Measurements from ENCODE around the gene NPY4R.
"Not testable (repeated sequence)": the region's sequence is repeated elsewhere in the genome, so short reads cannot be mapped to it uniquely, and the experiment has no call there.

GRCh38 chr10:46445389-46446122 is 20.2 kb downstream of the NPY4R start:
- TF ChIP-seq, protein P1, sequence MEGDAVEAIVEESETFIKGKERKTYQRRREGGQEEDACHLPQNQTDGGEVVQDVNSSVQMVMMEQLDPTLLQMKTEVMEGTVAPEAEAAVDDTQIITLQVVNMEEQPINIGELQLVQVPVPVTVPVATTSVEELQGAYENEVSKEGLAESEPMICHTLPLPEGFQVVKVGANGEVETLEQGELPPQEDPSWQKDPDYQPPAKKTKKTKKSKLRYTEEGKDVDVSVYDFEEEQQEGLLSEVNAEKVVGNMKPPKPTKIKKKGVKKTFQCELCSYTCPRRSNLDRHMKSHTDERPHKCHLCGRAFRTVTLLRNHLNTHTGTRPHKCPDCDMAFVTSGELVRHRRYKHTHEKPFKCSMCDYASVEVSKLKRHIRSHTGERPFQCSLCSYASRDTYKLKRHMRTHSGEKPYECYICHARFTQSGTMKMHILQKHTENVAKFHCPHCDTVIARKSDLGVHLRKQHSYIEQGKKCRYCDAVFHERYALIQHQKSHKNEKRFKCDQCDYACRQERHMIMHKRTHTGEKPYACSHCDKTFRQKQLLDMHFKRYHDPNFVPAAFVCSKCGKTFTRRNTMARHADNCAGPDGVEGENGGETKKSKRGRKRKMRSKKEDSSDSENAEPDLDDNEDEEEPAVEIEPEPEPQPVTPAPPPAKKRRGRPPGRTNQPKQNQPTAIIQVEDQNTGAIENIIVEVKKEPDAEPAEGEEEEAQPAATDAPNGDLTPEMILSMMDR (IDR thresholded peaks at IDR 0.05): not testable (repeated sequence)
- not testable (repeated sequence) for TF ChIP-seq POLR2A (IDR thresholded peaks at IDR 0.05; ENCODE audit: low read depth); POLR2AphosphoS5 (IDR thresholded peaks at IDR 0.05)
